GM21447 (cell line): ENCODE results near the gene BCL7C.
"Not testable (repeated sequence)": the region's sequence is repeated elsewhere in the genome, so short reads cannot be mapped to it uniquely, and the experiment has no call there.

ENCODE experiments used
- ATAC-seq: cut with Tn5 transposase; IDR thresholded peaks from one replicate; pipeline ENCODE4 v1.9.1; 2021; ENCODE audit not compliant: unreplicated experiment

Gene BCL7C

GRCh38 chr16:30870904-30871303 is 23.0 kb downstream of the BCL7C start:
- ATAC-seq, result no peak

GRCh38 chr16:30867747-30868146 is 26.1 kb downstream of the BCL7C start:
- ATAC-seq, result no peak

GRCh38 chr16:30866031-30866430 is 27.8 kb downstream of the BCL7C start:
- ATAC-seq, result no peak

- ATAC-seq, result not testable (repeated sequence)
Observed at GRCh38 chr16:30863178-30863577, 30.7 kb downstream of the BCL7C start.

GRCh38 chr16:30860729-30861128 is 33.1 kb downstream of the BCL7C start:
- ATAC-seq, result not testable (repeated sequence)

GRCh38 chr16:30858829-30859423 is 35.0 kb downstream of the BCL7C start:
- ATAC-seq, result no peak

- ATAC-seq, result no peak
Observed at GRCh38 chr16:30858111-30858495, 35.8 kb downstream of the BCL7C start.

GRCh38 chr16:30853758-30854157 is 40.1 kb downstream of the BCL7C start:
- no peak for ATAC-seq

- no peak for ATAC-seq
Observed at GRCh38 chr16:30850246-30850645, 43.6 kb downstream of the BCL7C start.

- no peak for ATAC-seq
Observed at GRCh38 chr16:30846649-30847402, 47.1 kb downstream of the BCL7C start.

GRCh38 chr16:30844671-30845449 is 49.0 kb downstream of the BCL7C start:
- peak; percentile 74 for ATAC-seq

GRCh38 chr16:30844346-30844670 is 49.6 kb downstream of the BCL7C start:
- ATAC-seq, result no peak

- no peak for ATAC-seq
Observed at GRCh38 chr16:30843501-30843900, 50.4 kb downstream of the BCL7C start.

GRCh38 chr16:30842971-30843370 is 50.9 kb downstream of the BCL7C start:
- no peak for ATAC-seq

- ATAC-seq, result no peak
Observed at GRCh38 chr16:30841332-30841731, 52.5 kb downstream of the BCL7C start.

- ATAC-seq, result no peak
Observed at GRCh38 chr16:30840611-30841010, 53.3 kb downstream of the BCL7C start.

GRCh38 chr16:30839523-30840227 is 54.2 kb downstream of the BCL7C start:
- ATAC-seq, result no peak

GRCh38 chr16:30838876-30839471 is 54.9 kb downstream of the BCL7C start:
- no peak for ATAC-seq

- no peak for ATAC-seq
Observed at GRCh38 chr16:30837904-30838303, 56.0 kb downstream of the BCL7C start.
